ENCODE results near the gene PRKAG3.
A peak's percentile ranks its signal among the peaks of the same experiment; 100 is the strongest.

Gene PRKAG3

GRCh38 chr2:218871345-218872302, 40.0 kb upstream of the PRKAG3 start:
- H3K4me1 ChIP-seq, result no peaks in the 10 kb centered on the region
- no peaks in the 10 kb centered on the region for H3K36me3 ChIP-seq (replicated peaks)
- DNase-seq (ENCODE audit: low spot score in 2 of 2), result no peak
- in situ Hi-C loops (cut with MboI; ENCODE audit: low sequenced_read_pairs), result no loop called here
- no peaks in the 10 kb centered on the region for H3K9me3 ChIP-seq
- H3K27me3 ChIP-seq (ENCODE audit: low read depth), result peaks cover 35% of the 10 kb centered on the region
- no peak overlapping the region for H3K4me3 ChIP-seq

- Histone ChIP-seq H3K9me3 (no peaks in the 10 kb centered on the region), H3K27me3 (ENCODE audit: low read depth) (peaks cover 35% of the 10 kb centered on the region), H3K4me1 (no peaks in the 10 kb centered on the region), H3K4me3 (no peak overlapping the region), H3K36me3 (replicated peaks) (no peaks in the 10 kb centered on the region)
- DNase-seq (ENCODE audit: low spot score in 2 of 2), result no peak
- in situ Hi-C loops (cut with MboI; ENCODE audit: low sequenced_read_pairs), result no loop called here
These were observed 39.4 kb upstream of the PRKAG3 start for GRCh38 chr2:218870984-218871344.

- DNase-seq (ENCODE audit: low spot score in 2 of 2), result no peak
- Histone ChIP-seq H3K4me1 (no peaks in the 10 kb centered on the region), H3K36me3 (replicated peaks) (no peaks in the 10 kb centered on the region), H3K4me3 (no peak overlapping the region), H3K9me3 (no peaks in the 10 kb centered on the region), H3K27me3 (ENCODE audit: low read depth) (peaks cover 35% of the 10 kb centered on the region)
- in situ Hi-C loops (cut with MboI; ENCODE audit: low sequenced_read_pairs), result no loop called here
These were observed 37.5 kb upstream of the PRKAG3 start for GRCh38 chr2:218869064-218869463.

GRCh38 chr2:218867900-218868299, 36.3 kb upstream of the PRKAG3 start:
- in situ Hi-C loops (cut with MboI; ENCODE audit: low sequenced_read_pairs), result no loop called here
- DNase-seq (ENCODE audit: low spot score in 2 of 2), result no peak
- no peak overlapping the region for H3K4me3 ChIP-seq
- H3K36me3 ChIP-seq (replicated peaks), result no peaks in the 10 kb centered on the region
- no peaks in the 10 kb centered on the region for H3K4me1 ChIP-seq
- peaks cover 35% of the 10 kb centered on the region for H3K27me3 ChIP-seq (ENCODE audit: low read depth)
- H3K9me3 ChIP-seq, result no peaks in the 10 kb centered on the region

GRCh38 chr2:218865999-218866398, 34.4 kb upstream of the PRKAG3 start:
- in situ Hi-C loops (cut with MboI; ENCODE audit: low sequenced_read_pairs), result no loop called here
- Histone ChIP-seq H3K4me3 (no peak overlapping the region), H3K4me1 (peaks cover 3% of the 10 kb centered on the region), H3K27me3 (ENCODE audit: low read depth) (peaks cover 22% of the 10 kb centered on the region), H3K9me3 (no peaks in the 10 kb centered on the region), H3K36me3 (replicated peaks) (no peaks in the 10 kb centered on the region)
- no peak for DNase-seq (ENCODE audit: low spot score in 2 of 2)

- Histone ChIP-seq H3K4me1 (peaks cover 5% of the 10 kb centered on the region), H3K4me3 (no peak overlapping the region), H3K9me3 (no peaks in the 10 kb centered on the region), H3K36me3 (replicated peaks) (no peaks in the 10 kb centered on the region), H3K27me3 (ENCODE audit: low read depth) (peaks cover 18% of the 10 kb centered on the region)
- in situ Hi-C loops (cut with MboI; ENCODE audit: low sequenced_read_pairs), result no loop called here
- no peak for DNase-seq (ENCODE audit: low spot score in 2 of 2)
These were observed 33.8 kb upstream of the PRKAG3 start for GRCh38 chr2:218865396-218865795.

GRCh38 chr2:218863021-218863520, 31.5 kb upstream of the PRKAG3 start:
- H3K36me3 ChIP-seq (replicated peaks), result no peaks in the 10 kb centered on the region
- no peak overlapping the region for H3K4me3 ChIP-seq
- peaks cover 7% of the 10 kb centered on the region for H3K4me1 ChIP-seq
- in situ Hi-C loops (cut with MboI; ENCODE audit: low sequenced_read_pairs), result no loop called here
- H3K27me3 ChIP-seq (ENCODE audit: low read depth), result peaks cover 25% of the 10 kb centered on the region
- no peaks in the 10 kb centered on the region for H3K9me3 ChIP-seq
- DNase-seq (ENCODE audit: low spot score in 2 of 2), result no peak

- no peak for DNase-seq (ENCODE audit: low spot score in 2 of 2)
- peaks cover 7% of the 10 kb centered on the region for H3K4me1 ChIP-seq
- peaks cover 31% of the 10 kb centered on the region for H3K27me3 ChIP-seq (ENCODE audit: low read depth)
- H3K36me3 ChIP-seq (replicated peaks), result no peaks in the 10 kb centered on the region
- no peak overlapping the region for H3K4me3 ChIP-seq
- in situ Hi-C loops (cut with MboI; ENCODE audit: low sequenced_read_pairs), result no loop called here
- no peaks in the 10 kb centered on the region for H3K9me3 ChIP-seq
These were observed 30.2 kb upstream of the PRKAG3 start for GRCh38 chr2:218861645-218862318.

GRCh38 chr2:218860950-218861381, 29.4 kb upstream of the PRKAG3 start:
- Histone ChIP-seq H3K36me3 (replicated peaks) (no peaks in the 10 kb centered on the region), H3K4me1 (peaks cover 7% of the 10 kb centered on the region), H3K4me3 (no peak overlapping the region), H3K27me3 (ENCODE audit: low read depth) (peaks cover 31% of the 10 kb centered on the region), H3K9me3 (no peaks in the 10 kb centered on the region)
- DNase-seq (ENCODE audit: low spot score in 2 of 2), result peak; percentile 93 to 95
- in situ Hi-C loops (cut with MboI; ENCODE audit: low sequenced_read_pairs), result no loop called here

GRCh38 chr2:218859988-218860831, 28.6 kb upstream of the PRKAG3 start:
- in situ Hi-C loops (cut with MboI; ENCODE audit: low sequenced_read_pairs), result no loop called here
- H3K4me3 ChIP-seq, result peak overlapping the region; percentile 20
- peaks cover 7% of the 10 kb centered on the region for H3K4me1 ChIP-seq
- DNase-seq (ENCODE audit: low spot score in 2 of 2), result no peak
- H3K36me3 ChIP-seq (replicated peaks), result no peaks in the 10 kb centered on the region
- H3K27me3 ChIP-seq (ENCODE audit: low read depth), result peaks cover 31% of the 10 kb centered on the region
- no peaks in the 10 kb centered on the region for H3K9me3 ChIP-seq

- H3K4me3 ChIP-seq, result peak within 1 kb of the TSS; percentile 20
- in situ Hi-C loops (cut with MboI; ENCODE audit: low sequenced_read_pairs), result no loop called here
- no peaks in the 10 kb centered on the region for H3K36me3 ChIP-seq (replicated peaks)
- H3K9me3 ChIP-seq, result no peaks in the 10 kb centered on the region
- H3K4me1 ChIP-seq, result peaks cover 7% of the 10 kb centered on the region
- H3K27me3 ChIP-seq (ENCODE audit: low read depth), result peaks cover 31% of the 10 kb centered on the region
- peak in 1 of 2 experiments; percentile 52 for DNase-seq (ENCODE audit: low spot score in 2 of 2)
These were observed 28.0 kb upstream of the PRKAG3 start, which contains the start of gene WNT6 for GRCh38 chr2:218859556-218859987. Gene WNT6 (plus strand): TSS chr2:218859805. CDS start chr2:218860038, 233 bp downstream.

- Histone ChIP-seq H3K9me3 (no peaks in the 10 kb centered on the region), H3K4me1 (peaks cover 7% of the 10 kb centered on the region), H3K27me3 (ENCODE audit: low read depth) (peaks cover 31% of the 10 kb centered on the region), H3K36me3 (replicated peaks) (no peaks in the 10 kb centered on the region), H3K4me3 (peak overlapping the region; percentile 16)
- in situ Hi-C loops (cut with MboI; ENCODE audit: low sequenced_read_pairs), result no loop called here
- no peak for DNase-seq (ENCODE audit: low spot score in 2 of 2)
These were observed 27.3 kb upstream of the PRKAG3 start for GRCh38 chr2:218858671-218859555.

- Histone ChIP-seq H3K4me1 (peaks cover 7% of the 10 kb centered on the region), H3K9me3 (no peaks in the 10 kb centered on the region), H3K4me3 (no peak overlapping the region), H3K27me3 (ENCODE audit: low read depth) (peaks cover 31% of the 10 kb centered on the region), H3K36me3 (replicated peaks) (no peaks in the 10 kb centered on the region)
- in situ Hi-C loops (cut with MboI; ENCODE audit: low sequenced_read_pairs), result no loop called here
- no peak for DNase-seq (ENCODE audit: low spot score in 2 of 2)
These were observed 26.5 kb upstream of the PRKAG3 start for GRCh38 chr2:218858138-218858445.
